HG03139 (cell line): Measurements from ENCODE around the gene KIF19.
"Not testable (repeated sequence)": the region's sequence is repeated elsewhere in the genome, so short reads cannot be mapped to it uniquely, and the experiment has no call there.

Source experiments
- ATAC-seq: cut with Tn5 transposase; IDR thresholded peaks from one replicate; pipeline ENCODE4 v1.9.1; 2021; ENCODE audit not compliant: unreplicated experiment

KIF19 gene

DNA sequence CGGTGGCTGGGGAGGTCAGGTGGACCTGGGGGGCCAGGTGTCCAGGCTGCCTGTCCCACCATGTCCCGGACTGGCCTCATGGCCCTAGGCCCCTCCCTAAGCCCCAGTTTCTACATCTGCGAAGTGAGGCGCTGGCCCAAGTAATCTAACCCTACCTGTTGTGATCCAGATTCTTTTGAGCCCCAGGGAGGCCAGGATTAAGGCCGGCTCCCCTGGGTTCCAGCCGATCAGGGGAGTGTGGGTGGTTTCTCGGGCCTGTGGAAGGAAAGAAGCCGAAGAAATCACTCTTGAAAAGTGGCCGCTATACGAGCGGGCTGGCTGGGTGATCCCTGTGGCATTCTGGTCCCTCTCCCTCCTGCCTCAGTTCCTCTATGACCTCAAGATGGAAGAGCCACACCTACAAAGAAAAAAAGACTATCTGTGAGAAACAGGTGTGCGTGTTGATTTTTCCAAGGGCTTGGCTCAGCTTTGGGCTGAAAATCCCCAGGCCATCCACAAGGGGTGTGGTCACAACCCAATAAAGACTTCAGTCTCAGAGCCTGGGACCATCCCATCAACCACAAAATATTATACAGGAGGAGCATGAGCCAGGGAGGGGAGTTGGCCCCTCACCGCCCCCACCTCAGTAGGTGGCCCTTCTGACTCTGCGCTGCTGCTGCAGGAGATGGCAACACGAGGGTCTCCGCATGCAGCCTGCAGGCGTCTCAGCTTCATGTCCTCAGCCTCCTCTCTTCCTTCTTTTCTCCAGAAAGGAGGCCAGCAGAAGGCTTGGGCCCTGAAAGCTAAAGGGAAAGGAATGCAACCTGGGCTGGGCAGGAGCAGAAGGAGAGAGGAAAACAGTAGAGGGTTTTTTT lies 61.6 kb downstream of the KIF19 start:
- ATAC-seq = no peak

GRCh38 chr17:74389084-74389753 lies 63.2 kb downstream of the KIF19 start:
- no peak for ATAC-seq

GRCh38 chr17:74389937-74390679 lies 64.1 kb downstream of the KIF19 start:
- no peak for ATAC-seq

DNA sequence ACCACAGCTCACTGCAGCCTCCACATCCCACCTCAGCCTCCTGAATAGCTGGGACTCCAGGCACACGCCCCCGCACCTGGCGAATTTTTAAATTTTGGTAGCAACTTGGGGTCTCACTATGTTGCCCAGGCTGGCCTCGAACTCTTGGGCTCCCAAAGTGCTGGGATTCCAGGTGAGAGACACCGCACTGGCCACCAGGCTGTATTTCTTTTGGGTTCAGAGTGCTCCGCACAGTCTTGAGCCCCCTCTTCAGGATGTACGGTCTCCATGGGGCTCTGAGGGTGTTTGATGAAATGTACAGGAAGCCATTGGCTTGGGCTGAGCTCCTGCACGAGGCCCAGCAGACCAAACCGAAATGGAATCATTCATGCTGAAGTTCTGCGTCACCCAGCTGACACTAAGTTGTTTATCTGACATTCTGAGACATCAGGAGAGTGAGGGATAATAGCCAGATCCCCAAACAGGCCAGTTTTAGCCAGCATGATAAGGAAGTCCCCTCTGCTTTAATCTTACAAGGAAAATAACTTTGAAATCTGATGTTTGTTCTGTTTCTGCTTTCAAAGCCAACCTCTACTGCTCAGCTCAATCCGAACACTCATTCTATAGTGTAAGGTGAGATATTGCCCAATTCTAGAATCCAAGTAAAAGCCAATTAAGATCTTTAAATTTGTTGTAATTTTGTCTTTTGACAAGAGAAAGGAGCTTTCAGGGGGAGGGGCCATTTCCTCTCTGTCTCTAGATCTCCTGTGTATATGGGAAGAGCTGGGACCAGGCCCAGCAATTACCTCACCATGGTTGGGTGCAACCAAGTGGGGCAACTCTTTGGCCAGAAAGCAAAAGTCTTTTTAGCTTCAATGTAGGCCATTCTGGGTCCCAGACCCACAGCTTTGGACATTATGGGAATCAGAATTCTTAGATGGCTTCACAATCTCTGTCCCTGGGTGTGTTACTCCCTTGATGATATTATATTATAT lies 64.9 kb downstream of the KIF19 start:
- ATAC-seq = no peak

DNA sequence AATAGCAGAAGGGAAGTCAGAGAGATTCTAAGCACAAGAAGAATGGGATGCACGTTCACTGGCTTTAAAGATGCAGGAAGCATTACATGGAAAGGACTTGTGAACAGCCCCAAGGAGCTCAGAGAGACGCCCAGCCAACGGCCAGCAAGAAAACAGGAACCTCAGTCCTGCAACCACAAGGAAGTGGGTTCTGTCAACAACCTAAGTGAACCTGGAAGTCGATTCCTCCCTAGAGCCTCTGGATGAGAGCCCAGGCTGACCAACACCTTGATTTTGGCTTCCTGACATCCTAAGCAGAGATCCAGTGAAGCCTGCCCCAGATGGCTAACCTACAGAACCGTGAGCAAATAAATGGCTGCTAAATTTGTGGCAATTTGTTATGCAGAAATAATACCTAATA lies 65.7 kb downstream of the KIF19 start:
- no peak for ATAC-seq

DNA sequence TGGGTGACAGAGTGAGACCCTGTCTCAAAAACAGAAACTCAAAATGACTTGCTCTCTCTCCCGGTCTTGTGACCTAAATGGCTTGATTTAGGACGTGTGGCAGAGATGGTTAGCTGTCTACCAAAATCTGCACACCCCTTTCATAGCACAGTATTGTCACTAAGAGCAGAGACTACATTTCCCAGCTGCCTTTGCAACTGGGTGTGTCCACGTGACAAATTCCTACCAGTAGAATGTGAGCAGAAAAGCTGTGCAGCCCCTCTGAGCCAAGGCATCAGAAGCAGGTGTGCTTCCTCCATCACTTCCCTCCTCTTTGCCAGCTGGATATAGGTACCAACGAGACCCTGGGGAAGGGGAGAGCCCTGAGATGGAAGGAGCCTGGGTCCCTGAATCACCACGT lies 66.8 kb downstream of the KIF19 start:
- ATAC-seq = no peak

DNA sequence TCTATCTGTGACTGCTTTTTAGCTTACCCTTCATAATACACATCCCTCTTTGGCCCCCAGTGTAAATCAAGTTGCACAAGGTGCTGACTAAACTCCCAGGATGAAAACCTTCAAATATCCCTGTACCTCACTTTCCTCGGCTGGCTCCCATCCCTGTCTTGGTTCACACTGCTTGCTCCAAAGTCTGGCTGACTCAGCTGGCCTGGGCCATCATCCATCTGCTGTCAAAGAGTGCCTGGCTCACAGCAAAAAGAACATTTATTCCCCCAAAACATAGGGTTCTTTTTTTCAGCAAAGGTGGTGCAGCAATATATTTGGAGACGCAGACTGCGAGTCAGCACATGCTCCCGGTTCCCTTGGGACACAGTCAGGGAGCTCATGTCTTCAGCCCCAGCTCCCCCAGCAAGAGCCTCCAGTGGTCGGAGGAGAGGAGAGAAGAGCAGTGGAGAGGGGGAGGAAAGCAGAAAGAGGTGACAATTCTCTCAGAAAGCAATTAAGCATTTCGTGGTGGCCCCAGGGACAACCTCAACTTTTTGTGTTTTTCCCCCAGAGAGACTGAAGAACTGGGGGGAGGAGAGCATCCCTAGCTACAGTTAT lies 67.4 kb downstream of the KIF19 start:
- ATAC-seq = no peak

GRCh38 chr17:74394275-74394950 lies 68.4 kb downstream of the KIF19 start:
- ATAC-seq = no peak

DNA sequence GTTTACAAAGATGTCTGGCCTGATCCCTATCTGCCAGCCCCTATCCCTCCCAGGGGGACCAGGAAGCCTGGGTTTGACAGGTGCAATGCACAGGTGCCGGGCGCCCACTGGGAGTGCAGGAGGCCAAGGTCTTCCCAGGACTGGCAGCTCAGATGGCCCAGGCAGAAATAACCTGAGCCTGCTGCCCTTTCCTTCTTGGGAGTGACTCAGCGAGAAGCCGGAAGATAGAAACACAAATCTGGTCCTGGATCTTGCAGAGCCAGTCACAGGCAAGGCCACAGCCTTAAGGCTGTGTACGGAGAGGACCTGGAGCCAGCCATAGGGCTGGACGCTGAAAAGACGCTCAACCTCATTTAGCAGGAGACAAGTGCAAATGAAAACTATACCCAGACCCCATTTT lies 69.0 kb downstream of the KIF19 start:
- ATAC-seq = no peak

GRCh38 chr17:74396567-74396966 lies 70.5 kb downstream of the KIF19 start:
- ATAC-seq = no peak

GRCh38 chr17:74402048-74402447 lies 76.0 kb downstream of the KIF19 start:
- no peak for ATAC-seq

DNA sequence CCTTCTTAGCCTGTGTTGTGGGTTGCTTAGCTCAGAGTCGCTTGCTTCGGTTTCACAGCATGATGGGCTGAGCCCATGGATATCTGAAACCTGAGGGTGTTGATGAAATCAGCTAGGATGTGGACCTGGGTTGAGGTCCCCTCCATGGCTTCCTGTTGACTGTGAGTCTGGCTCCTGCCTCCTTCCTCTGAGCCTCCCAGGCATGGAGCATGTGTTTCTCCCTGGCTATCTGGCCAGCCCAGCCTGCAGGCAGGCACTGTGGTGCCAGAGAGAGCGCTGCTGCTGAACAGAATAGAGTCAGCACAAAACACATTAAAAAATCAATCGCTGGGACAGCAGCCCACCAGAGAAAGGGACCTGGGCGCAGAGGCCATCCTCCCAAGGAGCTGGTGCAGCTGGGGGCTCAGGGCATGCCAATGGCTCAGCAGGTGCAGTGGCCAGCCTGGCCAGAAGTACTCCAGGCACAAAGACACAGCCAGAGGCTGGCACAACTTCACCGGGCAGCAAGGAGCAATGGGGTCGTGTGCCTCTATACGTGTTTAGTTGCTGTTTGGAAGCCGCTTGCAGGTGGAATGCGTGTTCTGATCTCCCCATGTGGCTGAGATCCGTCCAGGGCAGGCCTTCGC lies 77.6 kb downstream of the KIF19 start:
- ATAC-seq = no peak

DNA sequence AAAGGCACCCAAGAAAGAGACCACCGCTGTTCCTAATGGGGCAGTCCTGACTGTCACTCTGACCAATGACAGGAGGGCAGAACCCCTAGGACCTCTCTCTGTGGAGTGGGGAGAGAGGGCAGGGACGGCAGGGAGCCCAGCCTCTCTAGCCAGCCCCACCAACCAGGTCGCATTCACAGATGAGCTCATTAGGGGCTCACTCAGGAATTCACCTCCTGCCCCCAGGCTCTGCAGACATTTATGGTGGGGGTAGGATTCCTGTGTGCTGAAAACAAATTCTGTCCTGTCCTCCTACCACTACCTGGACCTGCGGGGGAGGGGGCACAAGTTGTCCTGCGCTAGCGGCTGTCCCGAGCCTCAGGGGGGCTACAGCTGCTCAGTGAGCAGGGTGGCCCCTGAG lies 78.2 kb downstream of the KIF19 start:
- no peak for ATAC-seq

DNA sequence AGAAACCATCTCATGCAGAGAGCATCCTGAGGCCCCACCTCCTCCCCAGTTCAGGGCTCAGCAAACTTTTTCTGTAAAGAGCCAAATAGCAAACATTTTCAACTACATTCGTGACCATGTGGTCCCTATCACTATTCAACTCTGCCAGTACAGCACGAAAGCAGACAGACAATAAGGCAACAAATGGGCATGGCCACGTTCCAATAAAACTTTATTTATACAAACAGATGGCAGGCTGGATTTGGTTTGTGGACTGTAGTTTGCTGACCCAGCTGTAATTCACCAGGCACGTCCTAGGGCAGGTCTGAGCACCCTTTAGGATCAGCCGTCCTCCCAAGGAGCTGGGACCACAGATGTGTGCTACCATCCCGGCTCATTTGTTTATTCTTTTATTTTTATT lies 78.8 kb downstream of the KIF19 start:
- ATAC-seq = no peak

DNA sequence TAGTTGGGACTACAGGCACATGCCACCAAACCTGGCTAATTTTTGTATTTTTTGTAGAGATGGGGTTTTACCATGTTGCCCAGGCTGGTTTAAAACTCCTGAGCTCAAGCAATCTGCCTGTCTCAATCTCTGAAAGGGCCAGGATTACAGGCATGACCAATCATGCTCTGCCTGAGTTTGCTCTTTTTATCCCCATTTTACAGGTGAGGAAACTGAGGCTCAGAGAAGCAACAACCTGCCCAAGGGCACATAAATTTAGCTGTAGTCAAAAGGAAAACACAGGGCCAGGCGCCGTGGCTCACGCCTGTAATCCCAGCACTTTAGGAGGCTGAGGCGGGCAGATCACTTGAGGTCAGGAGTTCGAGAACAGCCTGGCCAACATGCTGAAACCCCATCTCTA lies 79.3 kb downstream of the KIF19 start:
- not testable (repeated sequence) for ATAC-seq
